ENCODE measurements around the gene PLTP.

GRCh38 chr20:45892828-45893500, 19.0 kb downstream of the PLTP start:
- TF ChIP-seq POLR2A (IDR thresholded peaks at IDR 0.05; ENCODE audit: borderline replicate concordance, extremely low read depth, insufficient read depth, insufficient read length) (no peak), CTCF (IDR thresholded peaks at IDR 0.05 in 2 of 3, conservative IDR thresholded peaks at IDR 0.05 in 1 of 3; ENCODE audit: borderline replicate concordance in 1 of 3, insufficient read depth in 1 of 3, low read depth in 2 of 3, low read length in 2 of 3) (no peak), MAX (IDR thresholded peaks at IDR 0.05) (no peak), EZH2 (IDR thresholded peaks at IDR 0.05) (no peak), EGR1 (IDR thresholded peaks at IDR 0.05; ENCODE audit: low read depth) (no peak), JUND (IDR thresholded peaks at IDR 0.05) (no peak), YY1 (IDR thresholded peaks at IDR 0.05; ENCODE audit: extremely low read depth, insufficient replicate concordance, low read depth, low read length) (no peak), REST (IDR thresholded peaks at IDR 0.05; ENCODE audit: low read depth) (no peak), SIN3A (IDR thresholded peaks at IDR 0.05; ENCODE audit: low read depth) (no peak), EZH2phosphoT487 (IDR thresholded peaks at IDR 0.05; ENCODE audit: borderline replicate concordance) (no peak), POLR2AphosphoS5 (IDR thresholded peaks at IDR 0.05; ENCODE audit: low read depth, low read length) (no peak), SRF (IDR thresholded peaks at IDR 0.05; ENCODE audit: low read depth) (no peak), CBX3 (IDR thresholded peaks at IDR 0.05; ENCODE audit: low read depth) (no peak), ZFX (IDR thresholded peaks at IDR 0.05) (no peak)

Measured in HCT116 (cell line).